GM19438 (cell line): ENCODE measurements around the gene RDM1.

Experiments
- ATAC-seq: cut with Tn5 transposase; IDR thresholded peaks from one replicate; pipeline ENCODE4 v1.9.1; 2021; ENCODE audit warnings: low read depth; ENCODE audit not compliant: unreplicated experiment

Gene RDM1

DNA sequence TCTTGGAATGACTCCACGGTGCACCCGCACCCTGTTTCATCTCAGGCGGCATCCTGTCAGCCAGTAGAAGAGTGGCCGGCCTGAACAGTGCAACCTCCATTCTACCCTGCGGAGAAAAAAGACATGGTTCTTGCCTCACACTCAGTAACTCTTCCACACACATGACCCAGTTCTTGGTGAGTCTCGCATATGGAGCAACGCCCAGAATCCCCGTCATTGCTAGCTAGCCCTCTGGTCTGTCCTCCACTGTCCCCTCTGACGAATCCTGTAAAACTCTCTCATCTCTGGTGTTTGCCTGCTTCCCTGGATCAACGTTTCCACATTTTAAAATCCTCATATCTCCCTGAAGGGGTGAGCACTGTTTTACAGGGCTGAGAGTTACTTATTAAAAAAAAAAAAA is 4.2 kb upstream of the RDM1 start:
- ATAC-seq = no peak

DNA sequence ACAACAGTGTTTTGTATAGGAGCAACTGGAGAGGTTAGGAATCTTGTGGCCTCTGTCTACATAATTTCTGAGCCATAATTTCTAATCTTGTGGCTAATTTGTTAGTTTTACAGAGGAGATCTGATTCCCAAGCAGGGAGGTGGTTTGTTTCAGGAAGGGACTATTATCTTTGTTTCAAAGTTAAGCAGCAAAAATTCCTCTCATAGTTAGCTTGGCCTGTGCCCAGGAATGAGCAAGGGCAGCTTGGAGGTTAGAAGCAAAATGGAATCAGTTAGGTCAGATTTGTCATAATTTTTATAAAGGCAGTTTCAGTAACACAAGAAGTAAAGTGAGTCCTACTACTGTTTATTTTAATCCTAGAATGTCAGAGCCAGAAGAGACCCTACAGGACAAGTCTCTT is 2.0 kb upstream of the RDM1 start:
- ATAC-seq = no peak

- no peak for ATAC-seq
Observed at GRCh38 chr17:35931794-35932425, 1.3 kb upstream of the RDM1 start.

- no peak for ATAC-seq
Observed at GRCh38 chr17:35927714-35928113, 2.9 kb downstream of the RDM1 start.

DNA sequence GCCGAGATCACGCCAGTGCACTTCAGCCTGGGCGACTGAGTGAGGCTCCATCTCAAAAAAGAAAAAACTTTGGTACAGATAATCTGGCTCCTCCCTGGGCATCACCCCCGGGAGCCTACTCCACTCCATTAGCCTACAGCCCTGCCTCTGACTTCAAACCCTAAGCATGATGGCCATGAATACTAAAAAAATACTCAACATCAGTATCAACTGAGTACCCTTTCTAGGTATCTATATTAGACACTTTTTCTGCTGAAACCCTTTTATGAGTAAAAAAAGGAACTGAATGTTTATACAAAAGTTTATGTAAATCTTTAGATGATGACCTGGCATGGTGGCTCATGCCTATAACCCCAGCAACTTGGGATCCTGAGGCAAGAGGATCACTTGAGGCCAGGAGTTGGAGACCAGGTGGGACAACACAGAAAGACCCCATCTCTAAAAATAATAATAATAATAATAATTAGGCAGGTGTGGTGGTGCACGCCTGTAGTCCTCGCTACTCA is 6.9 kb downstream of the RDM1 start:
- no peak for ATAC-seq

- no peak for ATAC-seq
Observed at GRCh38 chr17:35920229-35920628, 10.3 kb downstream of the RDM1 start.

DNA sequence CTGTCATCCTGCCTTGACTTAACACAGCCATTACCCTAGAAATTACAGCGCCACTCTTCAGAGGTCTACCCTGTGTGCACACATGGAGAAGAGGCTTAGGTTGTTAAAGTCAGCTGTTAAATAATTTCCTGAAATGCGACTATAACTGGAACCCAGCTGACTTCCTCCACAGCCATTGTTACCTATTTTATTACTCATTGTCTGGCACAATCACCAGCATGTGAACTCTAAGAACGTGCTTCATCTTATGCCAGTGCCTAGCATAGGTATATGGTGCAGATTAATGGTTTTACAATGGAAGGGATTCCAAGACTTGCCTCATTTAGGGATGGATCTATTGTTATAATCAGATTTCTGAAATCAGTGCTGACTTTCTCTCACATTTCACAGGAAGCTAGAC is 11.9 kb downstream of the RDM1 start:
- no peak for ATAC-seq

GRCh38 chr17:35917519-35918213 is 12.9 kb downstream of the RDM1 start:
- no peak for ATAC-seq

GRCh38 chr17:35915153-35915964 is 15.2 kb downstream of the RDM1 start:
- no peak for ATAC-seq

DNA sequence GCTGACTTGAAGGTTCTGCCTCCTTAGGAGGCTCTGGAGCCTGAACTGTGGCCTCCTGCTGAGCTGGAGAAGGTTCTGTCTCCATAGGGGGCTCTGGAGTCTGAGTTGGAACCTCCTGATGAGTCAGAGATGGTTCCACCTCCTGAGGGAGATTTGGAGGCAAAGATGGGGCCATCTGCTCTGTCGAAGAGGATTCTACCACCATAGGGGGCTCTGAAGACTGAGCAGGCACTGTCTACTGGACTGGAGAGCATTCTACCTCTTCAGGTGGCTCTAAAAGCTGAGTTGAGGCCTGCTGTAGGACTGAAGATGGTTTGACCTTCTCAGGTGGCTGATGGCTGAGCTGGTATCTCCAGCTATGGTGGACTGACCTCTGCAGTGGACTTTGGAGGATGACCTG is 16.2 kb downstream of the RDM1 start:
- ATAC-seq = no peak

GRCh38 chr17:35913609-35914008 is 17.0 kb downstream of the RDM1 start:
- no peak for ATAC-seq

- no peak for ATAC-seq
Observed at GRCh38 chr17:35912942-35913341, 17.6 kb downstream of the RDM1 start.

DNA sequence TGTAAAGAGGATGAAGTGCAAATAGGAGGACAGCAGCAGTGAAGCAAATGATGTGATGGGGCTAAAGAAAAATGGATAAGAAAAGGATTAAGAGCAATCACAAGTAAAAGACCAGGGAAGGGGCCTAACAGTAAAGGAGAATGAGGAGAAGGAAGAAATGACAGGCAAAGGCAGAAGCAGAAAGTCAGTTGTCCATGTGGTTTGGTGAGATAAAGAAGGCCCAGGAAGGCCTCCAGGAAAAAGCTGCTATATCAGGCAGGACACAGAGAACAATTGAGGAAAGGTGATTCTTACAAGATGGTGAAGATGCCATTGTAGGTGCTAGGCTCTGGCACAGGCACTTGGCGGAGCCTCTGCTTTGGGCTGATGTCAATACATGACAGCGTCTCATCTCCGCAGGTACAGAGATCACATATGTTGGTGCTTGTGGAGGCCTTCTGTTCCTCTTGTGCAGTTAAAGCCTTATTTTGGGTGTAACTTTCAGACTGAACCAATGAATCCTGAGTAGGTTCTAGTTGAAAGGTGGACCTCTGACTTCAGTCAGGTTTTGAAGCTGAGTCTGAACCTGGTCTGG is 18.1 kb downstream of the RDM1 start:
- ATAC-seq = no peak

- no peak for ATAC-seq
Observed at GRCh38 chr17:35909408-35909807, 21.2 kb downstream of the RDM1 start.

DNA sequence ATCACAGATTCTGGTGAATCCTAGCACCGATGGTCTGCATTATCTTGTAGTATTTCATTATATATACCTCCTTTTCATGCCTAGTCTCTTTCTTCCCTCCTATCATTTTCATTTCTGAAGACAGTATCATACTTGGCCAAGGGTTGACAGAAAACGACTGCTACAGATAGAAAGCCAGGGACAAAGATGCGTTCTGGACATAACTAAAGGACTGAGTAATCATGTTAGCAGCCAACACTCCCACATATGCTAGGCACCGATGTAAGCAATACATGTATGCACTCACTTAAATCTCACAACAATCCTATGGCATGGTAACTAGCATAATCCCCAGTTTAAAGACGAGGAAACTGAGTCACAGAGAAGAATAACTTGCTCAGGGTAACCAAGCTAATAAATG is 22.9 kb downstream of the RDM1 start:
- ATAC-seq = no peak

GRCh38 chr17:35906926-35907637 is 23.5 kb downstream of the RDM1 start:
- no peak for ATAC-seq

GRCh38 chr17:35906191-35906925 is 24.2 kb downstream of the RDM1 start:
- ATAC-seq = no peak

DNA sequence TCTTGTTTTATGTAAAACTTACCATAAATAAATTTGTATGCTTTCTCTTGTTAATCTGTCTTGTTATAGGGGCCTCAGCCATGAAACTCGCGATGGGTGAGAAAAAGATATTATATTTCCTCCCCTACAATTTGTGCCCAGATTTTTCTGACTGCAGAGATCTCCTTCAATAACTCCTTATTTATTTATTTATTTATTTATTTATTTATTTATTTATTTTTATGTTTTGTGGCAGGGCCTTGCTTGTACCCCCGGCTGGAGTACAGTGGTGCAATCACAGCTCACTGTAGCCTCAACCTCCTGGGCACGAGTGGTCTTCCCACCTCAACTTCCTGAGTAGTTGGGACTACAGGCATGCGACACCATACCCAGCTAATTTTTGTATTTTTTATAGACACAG is 27.1 kb downstream of the RDM1 start:
- no peak for ATAC-seq

- ATAC-seq = no peak
Observed at GRCh38 chr17:35901631-35902175, 28.9 kb downstream of the RDM1 start.
